PC-9 (cell line): ENCODE data around the gene RAD50.

ENCODE experiments used
- CTCF ChIP-seq: fragments of 200-600 bp; sonication (generic); conservative IDR thresholded peaks from 2 replicates; pipeline ENCODE4 v1.6.1; 2017; ENCODE audit warnings: mixed run types, antibody characterized with exemption, mild to moderate bottlenecking, moderate library complexity
- EZH2 ChIP-seq: fragments of 200-600 bp; sonication (generic); IDR thresholded peaks from 2 replicates; pipeline ENCODE4 v1.8.0; 2017; ENCODE audit warnings: antibody characterized with exemption, low read depth

GRCh38 chr5:132659598-132660493 is 103.1 kb downstream of the RAD50 start:
- TF ChIP-seq CTCF (no peak), EZH2 (no peak)
